Testis (tissue), 3 donors: ENCODE results near the gene NBDY. TPM values are rescaled to one million over a fixed set of nuclear protein-coding genes. Genes with fewer than 3 reads are reported as not detected.

Source experiments
- DNase-seq: peaks from one replicate; pipeline ENCODE4 v3.0.0-alpha.2; 2019
- H3K27ac ChIP-seq, 2 donors: fragments of 200-600 bp; sonication (generic); one replicate each; pipeline ENCODE4 v1.5.1; 2019
- H3K27me3 ChIP-seq: fragments of 200-600 bp; sonication (generic); one replicate; pipeline ENCODE4 v1.5.1; 2019
- H3K36me3 ChIP-seq: fragments of 200-600 bp; sonication (generic); one replicate; pipeline ENCODE4 v1.5.1; 2017; ENCODE audit warnings: low read depth; ENCODE audit errors: missing control alignments
- H3K4me1 ChIP-seq: fragments of 200-600 bp; sonication (generic); one replicate; pipeline ENCODE4 v1.5.1; 2019
- H3K4me3 ChIP-seq, 2 donors: fragments of 200-600 bp; sonication (generic); one replicate each; pipeline ENCODE4 v1.5.1; 2017 to 2019
- H3K9me3 ChIP-seq: fragments of 200-600 bp; sonication (generic); one replicate; pipeline ENCODE4 v1.5.1; 2017
- POLR2A ChIP-seq: fragments of 450-650 bp; IDR thresholded peaks from one replicate; pipeline ENCODE4 v1.6.1; 2017; ENCODE audit warnings: antibody characterized with exemption, mild to moderate bottlenecking, moderate library complexity
- WGBS, 2 donors: methylation state at CpG; one replicate each; pipeline ENCODE4 v1.1.5; 2018; 5-methylcytosine and 5-hydroxymethylcytosine counted together
- intact Hi-C: fragments of 100-400 bp; cut with DNase I; formaldehyde crosslinking; loops from one replicate; pipeline ENCODE4 v1.15.1; 2023; ENCODE audit warnings: low total_unique reads
- polyA plus RNA-seq: library from polyadenylated mRNA; stranded (reverse); fragments of 350-450 nt; fragmentation: Illumina TruSeq; extraction: RNeasy Lipid Tissue Mini Kit (QIAGEN cat#74804); gene quantifications from one replicate; pipeline ENCODE4 v1.2.3, GENCODE V29; 2014; ENCODE audit warnings: low read depth, low replicate concordance; ENCODE audit not compliant: insufficient read depth
- total RNA-seq, 2 donors: library from RNA; depleted of rRNA; stranded (reverse); fragments of >200 nt; gene quantifications; one replicate each; pipeline ENCODE4 v1.2.3, GENCODE V29; 2016
- TF ChIP-seq, protein P1 (sequence below), 3 experiments: fragments of 450-650 bp in 2 of 3; fragments of 200-600 bp in 1 of 3; sonication (generic) in 1 of 3; IDR thresholded peaks; one replicate each; pipeline ENCODE4 v1.5.1; 2016 to 2019; ENCODE audit warnings: antibody characterized with exemption in 3 of 3, mild to moderate bottlenecking in 2 of 3, moderate library complexity in 1 of 3

The NBDY gene
- total and polyA plus RNA-seq, 3 donors from 2014 or later, result 26.1 to 33.1 (median 30.9) TPM

DNA sequence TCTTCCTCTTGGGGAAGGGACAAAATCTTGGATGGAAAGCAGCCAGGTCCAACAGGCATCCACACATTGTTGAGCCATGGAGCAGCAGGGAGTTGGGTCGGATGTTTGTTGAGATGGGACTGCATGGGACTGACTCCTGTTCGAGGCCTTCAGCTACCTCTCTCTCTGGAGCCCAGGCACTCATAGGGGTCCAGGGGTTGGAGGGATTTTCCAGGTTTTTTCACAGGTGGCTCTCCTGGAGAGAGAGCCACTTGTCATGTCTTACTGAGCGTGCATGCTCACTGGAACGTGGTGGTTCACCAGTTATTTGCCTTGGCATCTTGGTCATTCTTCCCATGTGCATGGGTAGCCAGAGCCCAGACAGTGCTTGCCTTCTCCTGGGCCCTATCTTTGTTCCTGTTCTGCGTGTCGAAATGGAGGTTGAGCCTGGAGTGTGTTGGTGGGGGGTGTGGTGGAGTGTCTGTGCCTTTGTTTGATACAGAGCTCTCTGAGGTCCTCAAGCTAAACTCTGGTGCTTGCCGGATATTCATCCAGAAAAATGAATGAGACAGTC lies 60.6 kb downstream of the NBDY start:
- Histone ChIP-seq H3K36me3 (no peaks in the 10 kb centered on the region), H3K4me3 (no peak overlapping the region), H3K4me1 (no peaks in the 10 kb centered on the region), H3K27me3 (no peaks in the 10 kb centered on the region), H3K9me3 (no peaks in the 10 kb centered on the region), H3K27ac (no peak overlapping the region)
- 67 to 96% methylated on average over 3 to 6 of the region's 7 CpGs for WGBS, 2 donors
- intact Hi-C loops, result no loop called here
- no peak for TF ChIP-seq POLR2A
- TF ChIP-seq, protein P1, sequence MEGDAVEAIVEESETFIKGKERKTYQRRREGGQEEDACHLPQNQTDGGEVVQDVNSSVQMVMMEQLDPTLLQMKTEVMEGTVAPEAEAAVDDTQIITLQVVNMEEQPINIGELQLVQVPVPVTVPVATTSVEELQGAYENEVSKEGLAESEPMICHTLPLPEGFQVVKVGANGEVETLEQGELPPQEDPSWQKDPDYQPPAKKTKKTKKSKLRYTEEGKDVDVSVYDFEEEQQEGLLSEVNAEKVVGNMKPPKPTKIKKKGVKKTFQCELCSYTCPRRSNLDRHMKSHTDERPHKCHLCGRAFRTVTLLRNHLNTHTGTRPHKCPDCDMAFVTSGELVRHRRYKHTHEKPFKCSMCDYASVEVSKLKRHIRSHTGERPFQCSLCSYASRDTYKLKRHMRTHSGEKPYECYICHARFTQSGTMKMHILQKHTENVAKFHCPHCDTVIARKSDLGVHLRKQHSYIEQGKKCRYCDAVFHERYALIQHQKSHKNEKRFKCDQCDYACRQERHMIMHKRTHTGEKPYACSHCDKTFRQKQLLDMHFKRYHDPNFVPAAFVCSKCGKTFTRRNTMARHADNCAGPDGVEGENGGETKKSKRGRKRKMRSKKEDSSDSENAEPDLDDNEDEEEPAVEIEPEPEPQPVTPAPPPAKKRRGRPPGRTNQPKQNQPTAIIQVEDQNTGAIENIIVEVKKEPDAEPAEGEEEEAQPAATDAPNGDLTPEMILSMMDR (IDR thresholded peaks at IDR 0.05), result no peak
- no peak for DNase-seq

DNA sequence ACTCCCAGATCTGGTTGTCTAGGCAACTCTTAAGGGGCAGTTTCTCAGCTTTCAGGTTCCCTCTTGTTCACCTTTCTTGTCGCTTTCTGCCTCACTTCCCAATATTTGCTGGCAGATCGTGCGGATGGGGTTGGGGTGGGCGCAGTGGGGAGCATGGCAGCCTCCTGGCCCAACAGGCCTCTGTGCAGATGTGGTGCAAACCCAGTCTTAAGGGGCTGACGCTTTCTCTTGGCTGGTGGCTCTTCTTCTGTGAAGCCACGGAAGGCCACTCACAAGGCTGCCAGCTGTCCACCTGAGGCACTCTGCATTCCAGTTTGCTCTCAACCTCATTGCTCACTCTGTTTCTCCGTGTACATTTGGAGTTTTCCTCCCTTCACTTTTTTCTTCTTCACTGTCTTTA lies 61.7 kb downstream of the NBDY start:
- no peak for DNase-seq
- H3K36me3 ChIP-seq, result no peaks in the 10 kb centered on the region
- no peaks in the 10 kb centered on the region for H3K4me1 ChIP-seq
- TF ChIP-seq, protein P1 (IDR thresholded peaks at IDR 0.05), result no peak
- TF ChIP-seq POLR2A, result no peak
- H3K9me3 ChIP-seq, result no peaks in the 10 kb centered on the region
- no peak overlapping the region for H3K27ac ChIP-seq
- no peaks in the 10 kb centered on the region for H3K27me3 ChIP-seq
- intact Hi-C loops, result no loop called here
- H3K4me3 ChIP-seq, result no peak overlapping the region
- WGBS, 2 donors, result 88 to 96% methylated on average over 4 to 7 of the region's 7 CpGs

DNA sequence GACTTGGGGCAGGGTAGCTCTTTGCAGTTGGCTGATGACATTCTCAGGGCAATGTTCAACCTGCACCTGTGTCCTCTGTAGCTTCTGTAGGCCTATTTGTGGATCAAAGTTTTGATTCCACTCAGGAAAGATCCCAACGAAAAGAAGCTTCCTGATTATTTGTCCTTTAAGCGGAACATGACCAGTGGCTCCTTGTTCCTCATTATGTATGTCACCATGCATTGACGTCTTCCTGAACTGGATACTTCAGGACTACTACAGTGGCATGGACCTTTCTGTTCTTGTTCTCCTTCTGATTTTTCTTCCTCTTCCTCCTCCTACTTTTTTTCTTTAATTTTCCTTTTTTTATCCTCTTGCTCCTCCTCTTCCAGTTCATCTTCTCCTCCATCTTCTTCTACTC lies 62.4 kb downstream of the NBDY start:
- no peak for DNase-seq
- WGBS, 2 donors, result 79 to 87% methylated on average over 3 of the region's 3 CpGs
- no peaks in the 10 kb centered on the region for H3K36me3 ChIP-seq
- no peaks in the 10 kb centered on the region for H3K4me1 ChIP-seq
- no peak overlapping the region for H3K27ac ChIP-seq
- no peak overlapping the region for H3K4me3 ChIP-seq
- no peaks in the 10 kb centered on the region for H3K27me3 ChIP-seq
- H3K9me3 ChIP-seq, result no peaks in the 10 kb centered on the region
- TF ChIP-seq, protein P1 (IDR thresholded peaks at IDR 0.05), result no peak
- no peak for TF ChIP-seq POLR2A
- intact Hi-C loops, result no loop called here

DNA sequence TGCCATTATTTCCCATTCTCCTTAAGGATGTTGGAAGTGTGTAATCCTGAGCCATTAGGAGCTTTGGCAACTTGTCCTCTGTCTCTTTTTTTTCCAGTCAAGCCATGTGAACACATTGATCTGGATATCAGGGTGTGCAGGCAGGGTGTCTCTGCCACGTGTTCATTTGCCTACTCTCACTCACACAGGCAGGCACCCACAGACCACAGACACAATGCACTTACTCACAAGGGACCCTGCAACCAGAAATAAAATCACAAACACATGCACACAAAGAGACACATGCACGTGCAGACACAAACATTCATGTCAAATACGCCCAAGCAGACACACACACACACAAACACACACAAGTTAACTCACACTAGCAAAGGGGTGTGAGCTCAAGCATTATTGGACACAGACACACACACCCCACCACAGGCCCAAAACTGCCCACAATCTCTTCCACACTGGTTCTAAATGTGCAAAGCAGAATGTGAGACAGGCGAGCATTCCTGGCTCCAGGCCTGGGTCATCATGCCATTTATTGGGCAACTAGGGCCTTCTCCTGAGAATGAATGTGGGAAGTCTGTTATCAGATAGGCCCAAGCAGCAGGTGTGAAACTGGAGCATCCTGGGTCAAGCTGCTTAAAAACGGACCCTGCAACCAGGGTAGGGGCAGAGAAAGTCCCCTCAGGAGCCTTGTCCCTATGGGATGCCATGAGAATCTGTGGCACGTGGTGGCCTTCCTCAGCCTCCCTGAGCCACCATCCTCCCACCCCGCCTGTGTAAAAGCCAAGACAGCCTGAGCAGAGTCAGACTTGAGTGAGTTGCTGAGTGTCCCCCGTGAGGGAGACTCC lies 63.4 kb downstream of the NBDY start:
- intact Hi-C loops, result no loop called here
- WGBS, 2 donors, result 79 to 82% methylated on average over 5 to 6 of the region's 8 CpGs
- Histone ChIP-seq H3K27me3 (no peaks in the 10 kb centered on the region), H3K27ac (no peak overlapping the region), H3K4me3 (no peak overlapping the region), H3K9me3 (no peaks in the 10 kb centered on the region), H3K36me3 (no peaks in the 10 kb centered on the region), H3K4me1 (no peaks in the 10 kb centered on the region)
- no peak for DNase-seq
- TF ChIP-seq POLR2A, result no peak
- TF ChIP-seq, protein P1 (IDR thresholded peaks at IDR 0.05), result no peak

DNA sequence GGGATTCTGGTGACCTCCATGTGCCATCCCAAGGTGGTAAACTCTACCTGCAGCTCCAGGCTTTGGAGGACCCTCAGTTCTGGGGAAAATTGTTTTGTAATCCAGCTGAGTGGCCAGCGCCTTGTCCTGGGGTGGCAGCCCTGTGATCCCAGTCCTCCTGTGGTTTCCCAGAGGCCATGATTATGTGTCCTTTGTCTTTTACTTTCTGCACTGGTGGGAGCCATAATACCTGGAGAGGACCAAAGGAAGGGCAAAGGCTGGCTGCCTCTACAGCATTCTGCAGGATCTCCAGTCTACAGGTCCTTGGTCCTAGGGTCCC lies 64.0 kb downstream of the NBDY start:
- Histone ChIP-seq H3K9me3 (no peaks in the 10 kb centered on the region), H3K27ac (no peak overlapping the region), H3K27me3 (no peaks in the 10 kb centered on the region), H3K36me3 (no peaks in the 10 kb centered on the region), H3K4me3 (no peak overlapping the region), H3K4me1 (no peaks in the 10 kb centered on the region)
- 100% methylated on average over 1 of the region's 1 CpG; no CpG with 5 or more reads in 1 of the 2 donors for WGBS, 2 donors
- no peak for DNase-seq
- intact Hi-C loops, result no loop called here
- TF ChIP-seq POLR2A, result no peak
- TF ChIP-seq, protein P1 (IDR thresholded peaks at IDR 0.05), result no peak
